ENCODE data around the gene DPP4.

DPP4 gene

DNA sequence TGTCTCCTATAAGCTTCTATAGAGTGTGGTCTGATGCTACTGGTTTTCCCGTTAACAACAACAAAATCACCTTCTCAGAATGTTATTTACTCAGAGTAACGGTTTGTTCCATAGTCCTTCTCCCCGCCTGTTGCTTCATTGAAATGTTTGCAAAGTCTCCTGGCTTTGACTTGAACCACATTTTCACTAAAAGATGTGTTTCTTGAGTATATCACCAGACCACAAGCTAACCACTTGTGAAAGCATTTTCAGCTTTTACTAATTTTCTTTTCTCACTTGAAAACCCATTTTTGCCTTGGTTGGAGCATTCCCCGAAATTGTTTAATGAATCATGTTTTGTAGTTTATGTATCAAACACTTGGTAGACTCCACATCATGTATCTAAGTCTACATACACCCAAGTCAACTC is 121.2 kb downstream of the DPP4 start:
- ATAC-seq (ENCODE audit: low read depth) (no peak), DNase-seq (ENCODE audit: low spot score) (no peak)
- H3K27ac ChIP-seq (ENCODE audit: poor library complexity, severe bottlenecking), result no peak overlapping the region
- no peaks in the 10 kb centered on the region for H3K27me3 ChIP-seq (ENCODE audit: insufficient read depth, poor library complexity, severe bottlenecking)
- H3K9me3 ChIP-seq (ENCODE audit: severe bottlenecking), result no peaks in the 10 kb centered on the region
- TF ChIP-seq, protein P1, sequence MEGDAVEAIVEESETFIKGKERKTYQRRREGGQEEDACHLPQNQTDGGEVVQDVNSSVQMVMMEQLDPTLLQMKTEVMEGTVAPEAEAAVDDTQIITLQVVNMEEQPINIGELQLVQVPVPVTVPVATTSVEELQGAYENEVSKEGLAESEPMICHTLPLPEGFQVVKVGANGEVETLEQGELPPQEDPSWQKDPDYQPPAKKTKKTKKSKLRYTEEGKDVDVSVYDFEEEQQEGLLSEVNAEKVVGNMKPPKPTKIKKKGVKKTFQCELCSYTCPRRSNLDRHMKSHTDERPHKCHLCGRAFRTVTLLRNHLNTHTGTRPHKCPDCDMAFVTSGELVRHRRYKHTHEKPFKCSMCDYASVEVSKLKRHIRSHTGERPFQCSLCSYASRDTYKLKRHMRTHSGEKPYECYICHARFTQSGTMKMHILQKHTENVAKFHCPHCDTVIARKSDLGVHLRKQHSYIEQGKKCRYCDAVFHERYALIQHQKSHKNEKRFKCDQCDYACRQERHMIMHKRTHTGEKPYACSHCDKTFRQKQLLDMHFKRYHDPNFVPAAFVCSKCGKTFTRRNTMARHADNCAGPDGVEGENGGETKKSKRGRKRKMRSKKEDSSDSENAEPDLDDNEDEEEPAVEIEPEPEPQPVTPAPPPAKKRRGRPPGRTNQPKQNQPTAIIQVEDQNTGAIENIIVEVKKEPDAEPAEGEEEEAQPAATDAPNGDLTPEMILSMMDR (IDR thresholded peaks at IDR 0.05; ENCODE audit: poor library complexity, severe bottlenecking), result no peak
- no peaks in the 10 kb centered on the region for H3K36me3 ChIP-seq (ENCODE audit: low read depth)
- H3K4me1 ChIP-seq (ENCODE audit: insufficient read depth, poor library complexity, severe bottlenecking), result no peaks in the 10 kb centered on the region
- no peak overlapping the region for H3K4me3 ChIP-seq (ENCODE audit: severe bottlenecking)

GRCh38 chr2:161947836-161948235 is 126.2 kb downstream of the DPP4 start:
- DNase-seq (ENCODE audit: low spot score) (no peak), ATAC-seq (ENCODE audit: low read depth) (no peak)
- no peaks in the 10 kb centered on the region for H3K27me3 ChIP-seq (ENCODE audit: insufficient read depth, poor library complexity, severe bottlenecking)
- H3K36me3 ChIP-seq (ENCODE audit: low read depth), result no peaks in the 10 kb centered on the region
- TF ChIP-seq, protein P1 (IDR thresholded peaks at IDR 0.05; ENCODE audit: poor library complexity, severe bottlenecking), result no peak
- H3K9me3 ChIP-seq (ENCODE audit: severe bottlenecking), result no peaks in the 10 kb centered on the region
- no peak overlapping the region for H3K4me3 ChIP-seq (ENCODE audit: severe bottlenecking)
- H3K4me1 ChIP-seq (ENCODE audit: insufficient read depth, poor library complexity, severe bottlenecking), result no peaks in the 10 kb centered on the region
- H3K27ac ChIP-seq (ENCODE audit: poor library complexity, severe bottlenecking), result no peak overlapping the region

DNA sequence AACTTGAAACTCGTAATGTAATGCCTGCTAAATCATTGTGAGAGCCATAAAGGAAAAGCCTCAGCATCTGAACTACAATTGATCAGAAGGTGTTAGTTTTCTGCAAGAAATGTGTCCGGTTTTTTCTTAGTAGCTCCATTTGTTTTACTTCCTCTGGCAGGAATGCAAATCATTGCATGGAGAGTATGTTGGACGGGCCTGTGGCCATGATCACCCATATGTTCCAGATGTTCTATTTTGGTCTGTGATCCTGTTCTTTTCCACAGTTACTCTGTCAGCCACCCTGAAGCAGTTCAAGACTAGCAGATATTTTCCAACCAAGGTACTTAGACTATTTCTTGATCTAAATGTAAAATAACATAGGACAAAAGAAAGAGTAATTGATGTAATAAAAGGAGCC is 126.6 kb downstream of the DPP4 start:
- DNase-seq (ENCODE audit: low spot score) (no peak), ATAC-seq (ENCODE audit: low read depth) (no peak)
- Histone ChIP-seq H3K27ac (ENCODE audit: poor library complexity, severe bottlenecking) (no peak overlapping the region), H3K4me3 (ENCODE audit: severe bottlenecking) (no peak overlapping the region), H3K36me3 (ENCODE audit: low read depth) (no peaks in the 10 kb centered on the region), H3K9me3 (ENCODE audit: severe bottlenecking) (no peaks in the 10 kb centered on the region), H3K4me1 (ENCODE audit: insufficient read depth, poor library complexity, severe bottlenecking) (no peaks in the 10 kb centered on the region), H3K27me3 (ENCODE audit: insufficient read depth, poor library complexity, severe bottlenecking) (no peaks in the 10 kb centered on the region)
- TF ChIP-seq, protein P1 (IDR thresholded peaks at IDR 0.05; ENCODE audit: poor library complexity, severe bottlenecking), result no peak

- no peaks in the 10 kb centered on the region for H3K4me1 ChIP-seq (ENCODE audit: insufficient read depth, poor library complexity, severe bottlenecking)
- no peak for ATAC-seq (ENCODE audit: low read depth)
- no peaks in the 10 kb centered on the region for H3K27me3 ChIP-seq (ENCODE audit: insufficient read depth, poor library complexity, severe bottlenecking)
- TF ChIP-seq, protein P1 (IDR thresholded peaks at IDR 0.05; ENCODE audit: poor library complexity, severe bottlenecking), result peak; percentile 75
- no peak overlapping the region for H3K4me3 ChIP-seq (ENCODE audit: severe bottlenecking)
- H3K9me3 ChIP-seq (ENCODE audit: severe bottlenecking), result no peaks in the 10 kb centered on the region
- H3K36me3 ChIP-seq (ENCODE audit: low read depth), result no peaks in the 10 kb centered on the region
- no peak overlapping the region for H3K27ac ChIP-seq (ENCODE audit: poor library complexity, severe bottlenecking)
- DNase-seq (ENCODE audit: low spot score), result no peak
Measured at GRCh38 chr2:161946489-161947107, 127.4 kb downstream of the DPP4 start.

- no peak for DNase-seq (ENCODE audit: low spot score)
- ATAC-seq (ENCODE audit: low read depth), result no peak
- TF ChIP-seq, protein P1 (IDR thresholded peaks at IDR 0.05; ENCODE audit: poor library complexity, severe bottlenecking), result no peak
- Histone ChIP-seq H3K36me3 (ENCODE audit: low read depth) (no peaks in the 10 kb centered on the region), H3K4me3 (ENCODE audit: severe bottlenecking) (no peak overlapping the region), H3K4me1 (ENCODE audit: insufficient read depth, poor library complexity, severe bottlenecking) (no peaks in the 10 kb centered on the region), H3K27me3 (ENCODE audit: insufficient read depth, poor library complexity, severe bottlenecking) (no peaks in the 10 kb centered on the region), H3K27ac (ENCODE audit: poor library complexity, severe bottlenecking) (no peak overlapping the region), H3K9me3 (ENCODE audit: severe bottlenecking) (no peaks in the 10 kb centered on the region)
Measured at GRCh38 chr2:161943011-161943410, 131.0 kb downstream of the DPP4 start.

Data from RWPE2 (cell line).